ENCODE measurements around the gene OTOR. TPM values are rescaled to one million over a fixed set of nuclear protein-coding genes. Genes with fewer than 3 reads are reported as not detected.

The OTOR gene
- total and polyA plus RNA-seq, 2 donors (not counting 1 experiment from before 2014, with no cell fraction given), result not detected

- no peak overlapping the region for H3K4me2 ChIP-seq (ENCODE audit: extremely low read depth, insufficient read depth, low read length)
- H3K4me1 ChIP-seq (ENCODE audit: control insufficient read depth, extremely low read depth, insufficient read depth, low read length), result no peaks in the 10 kb centered on the region
- no peak overlapping the region for H3K4me3 ChIP-seq (replicated peaks in 1 of 4; ENCODE audit: control extremely low read depth in 1 of 4, insufficient read depth in 1 of 4, low read depth in 3 of 4, low read length in 4 of 4)
- no peaks in the 10 kb centered on the region for H3K9me3 ChIP-seq (ENCODE audit: control insufficient read depth, insufficient read depth, low read depth, low read length)
- peaks cover 3% of the 10 kb centered on the region for H3K36me3 ChIP-seq (ENCODE audit: control insufficient read depth, insufficient read depth, low read length)
- H3K27ac ChIP-seq (ENCODE audit: insufficient read depth, low read length), result no peak overlapping the region
- TF ChIP-seq EZH2 (IDR thresholded peaks at IDR 0.05; ENCODE audit: low read length, missing control alignments), result no peak
- no peak for TF ChIP-seq CTCF (conservative IDR thresholded peaks at IDR 0.05 in 1 of 2, IDR thresholded peaks at IDR 0.05 in 1 of 2; ENCODE audit: low read depth in 1 of 2, low read length in 2 of 2)
- H3K9ac ChIP-seq (ENCODE audit: insufficient read depth, low read length), result no peak overlapping the region
- DNase-seq (ENCODE audit: low read depth in 2 of 2), result no peak
- no peaks in the 10 kb centered on the region for H3K79me2 ChIP-seq (ENCODE audit: control insufficient read depth, insufficient read depth, low read length)
- H2AFZ ChIP-seq (ENCODE audit: low read length), result no peak overlapping the region
- no peaks in the 10 kb centered on the region for H3K27me3 ChIP-seq (ENCODE audit: control insufficient read depth, insufficient read depth, low read length)
- H4K20me1 ChIP-seq (ENCODE audit: control insufficient read depth, extremely low read depth, insufficient read depth, low read length), result no peaks in the 10 kb centered on the region
These were observed 3.9 kb upstream of the OTOR start for GRCh38 chr20:16744178-16744807.

- Histone ChIP-seq H3K4me3 (replicated peaks in 1 of 4; ENCODE audit: control extremely low read depth in 1 of 4, insufficient read depth in 1 of 4, low read depth in 3 of 4, low read length in 4 of 4) (no peak overlapping the region), H2AFZ (ENCODE audit: low read length) (no peak overlapping the region), H3K36me3 (ENCODE audit: control insufficient read depth, insufficient read depth, low read length) (peaks cover 3% of the 10 kb centered on the region), H4K20me1 (ENCODE audit: control insufficient read depth, extremely low read depth, insufficient read depth, low read length) (no peaks in the 10 kb centered on the region), H3K9ac (ENCODE audit: insufficient read depth, low read length) (no peak overlapping the region), H3K27me3 (ENCODE audit: control insufficient read depth, insufficient read depth, low read length) (peaks cover 2% of the 10 kb centered on the region), H3K79me2 (ENCODE audit: control insufficient read depth, insufficient read depth, low read length) (no peaks in the 10 kb centered on the region), H3K9me3 (ENCODE audit: control insufficient read depth, insufficient read depth, low read depth, low read length) (no peaks in the 10 kb centered on the region), H3K27ac (ENCODE audit: insufficient read depth, low read length) (no peak overlapping the region), H3K4me2 (ENCODE audit: extremely low read depth, insufficient read depth, low read length) (no peak overlapping the region), H3K4me1 (ENCODE audit: control insufficient read depth, extremely low read depth, insufficient read depth, low read length) (no peaks in the 10 kb centered on the region)
- TF ChIP-seq CTCF (conservative IDR thresholded peaks at IDR 0.05 in 1 of 2, IDR thresholded peaks at IDR 0.05 in 1 of 2; ENCODE audit: low read depth in 1 of 2, low read length in 2 of 2), result no peak
- no peak for TF ChIP-seq EZH2 (IDR thresholded peaks at IDR 0.05; ENCODE audit: low read length, missing control alignments)
- no peak for DNase-seq (ENCODE audit: low read depth in 2 of 2)
These were observed 3.0 kb upstream of the OTOR start for GRCh38 chr20:16745204-16745603.

GRCh38 chr20:16747291-16747811, 807 bp upstream of the OTOR start:
- Histone ChIP-seq H3K79me2 (ENCODE audit: control insufficient read depth, insufficient read depth, low read length) (no peaks in the 10 kb centered on the region), H2AFZ (ENCODE audit: low read length) (no peak overlapping the region), H4K20me1 (ENCODE audit: control insufficient read depth, extremely low read depth, insufficient read depth, low read length) (no peaks in the 10 kb centered on the region), H3K4me1 (ENCODE audit: control insufficient read depth, extremely low read depth, insufficient read depth, low read length) (no peaks in the 10 kb centered on the region), H3K27me3 (ENCODE audit: control insufficient read depth, insufficient read depth, low read length) (peaks cover 2% of the 10 kb centered on the region), H3K36me3 (ENCODE audit: control insufficient read depth, insufficient read depth, low read length) (no peaks in the 10 kb centered on the region), H3K9me3 (ENCODE audit: control insufficient read depth, insufficient read depth, low read depth, low read length) (no peaks in the 10 kb centered on the region), H3K27ac (ENCODE audit: insufficient read depth, low read length) (no peak overlapping the region), H3K4me2 (ENCODE audit: extremely low read depth, insufficient read depth, low read length) (no peak overlapping the region), H3K9ac (ENCODE audit: insufficient read depth, low read length) (no peak overlapping the region), H3K4me3 (replicated peaks in 1 of 4; ENCODE audit: control extremely low read depth in 1 of 4, insufficient read depth in 1 of 4, low read depth in 3 of 4, low read length in 4 of 4) (no peak overlapping the region)
- no peak for DNase-seq (ENCODE audit: low read depth in 2 of 2)
- TF ChIP-seq EZH2 (IDR thresholded peaks at IDR 0.05; ENCODE audit: low read length, missing control alignments) (no peak), CTCF (conservative IDR thresholded peaks at IDR 0.05 in 1 of 2, IDR thresholded peaks at IDR 0.05 in 1 of 2; ENCODE audit: low read depth in 1 of 2, low read length in 2 of 2) (no peak)
